Liver (tissue), 3 donors: ENCODE data around the gene DNAJC22.

Experiments used
- GABPA ChIP-seq, 2 donors: IDR thresholded peaks in 1 of 2; conservative IDR thresholded peaks in 1 of 2; 2 replicates each; pipeline ENCODE4 v1.6.1; 2016; ENCODE audit warnings: antibody characterized with exemption in 2 of 2, mild to moderate bottlenecking in 1 of 2, moderate library complexity in 1 of 2
- JUND ChIP-seq, 2 donors: IDR thresholded peaks; 2 replicates each; pipeline ENCODE4 v1.6.1; 2016; ENCODE audit warnings: antibody characterized with exemption in 2 of 2
- RAD21 ChIP-seq, 2 donors: IDR thresholded peaks; 2 replicates each; pipeline ENCODE4 v1.6.1; 2016; ENCODE audit warnings: antibody characterized with exemption in 2 of 2, mild to moderate bottlenecking in 2 of 2
- TAF1 ChIP-seq: conservative IDR thresholded peaks from 2 replicates; pipeline ENCODE4 v1.6.1; 2016; ENCODE audit warnings: antibody characterized with exemption, mild to moderate bottlenecking
- TF ChIP-seq, protein P1 (sequence below): fragments of 150-350 bp; IDR thresholded peaks from 2 replicates; pipeline ENCODE4 v1.5.1; 2017; ENCODE audit warnings: improper control_type of control experiment, low read depth, low read length; ENCODE audit not compliant: missing input control
- TF ChIP-seq, protein P2 (sequence below): IDR thresholded peaks from 2 replicates; pipeline ENCODE4 v1.6.1; 2016; ENCODE audit warnings: antibody characterized with exemption
- TF ChIP-seq, protein P3 (sequence below): IDR thresholded peaks from 2 replicates; pipeline ENCODE4 v1.6.1; 2016; ENCODE audit warnings: antibody characterized with exemption
- TF ChIP-seq, protein P4 (sequence below): IDR thresholded peaks from 2 replicates; pipeline ENCODE4 v1.6.1; 2016; ENCODE audit warnings: antibody characterized with exemption, mild to moderate bottlenecking
- donor health status: healthy.
- donor health status: healthy.

DNA sequence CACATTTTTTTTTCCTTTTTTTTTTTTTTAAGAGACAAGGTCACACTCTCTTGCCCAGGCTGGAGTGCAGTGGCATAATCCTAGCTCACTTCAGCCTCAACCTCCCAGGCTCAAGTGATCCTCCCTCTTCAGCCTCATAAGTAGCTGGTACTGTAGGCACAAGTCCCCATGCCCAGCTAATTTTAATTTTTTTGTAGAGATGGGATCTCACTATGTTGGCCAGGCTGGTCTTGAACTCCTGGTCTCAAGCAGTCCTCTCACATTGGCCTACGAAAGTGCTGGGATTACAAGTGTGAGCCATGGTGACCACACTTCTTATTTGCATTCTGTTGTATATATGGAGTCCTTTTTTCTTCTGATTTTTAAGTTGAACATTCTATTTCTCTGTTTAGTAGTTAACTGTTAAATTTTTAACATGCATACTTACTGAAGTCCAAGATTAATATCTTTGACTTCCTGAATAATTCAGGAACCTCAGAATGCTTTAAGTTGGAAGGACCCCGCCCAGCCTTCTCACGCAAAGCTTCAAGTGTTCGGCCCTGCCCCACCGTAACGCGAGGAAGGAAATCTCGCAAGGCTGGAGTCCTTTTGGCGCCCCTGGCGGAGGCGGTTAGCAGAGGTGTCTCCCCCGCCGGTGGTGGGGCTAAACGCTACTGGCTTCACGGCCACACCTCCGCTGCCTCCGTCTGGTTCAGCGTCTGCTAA, 42.1 kb downstream of the DNAJC22 start:
- TF ChIP-seq, protein P1, sequence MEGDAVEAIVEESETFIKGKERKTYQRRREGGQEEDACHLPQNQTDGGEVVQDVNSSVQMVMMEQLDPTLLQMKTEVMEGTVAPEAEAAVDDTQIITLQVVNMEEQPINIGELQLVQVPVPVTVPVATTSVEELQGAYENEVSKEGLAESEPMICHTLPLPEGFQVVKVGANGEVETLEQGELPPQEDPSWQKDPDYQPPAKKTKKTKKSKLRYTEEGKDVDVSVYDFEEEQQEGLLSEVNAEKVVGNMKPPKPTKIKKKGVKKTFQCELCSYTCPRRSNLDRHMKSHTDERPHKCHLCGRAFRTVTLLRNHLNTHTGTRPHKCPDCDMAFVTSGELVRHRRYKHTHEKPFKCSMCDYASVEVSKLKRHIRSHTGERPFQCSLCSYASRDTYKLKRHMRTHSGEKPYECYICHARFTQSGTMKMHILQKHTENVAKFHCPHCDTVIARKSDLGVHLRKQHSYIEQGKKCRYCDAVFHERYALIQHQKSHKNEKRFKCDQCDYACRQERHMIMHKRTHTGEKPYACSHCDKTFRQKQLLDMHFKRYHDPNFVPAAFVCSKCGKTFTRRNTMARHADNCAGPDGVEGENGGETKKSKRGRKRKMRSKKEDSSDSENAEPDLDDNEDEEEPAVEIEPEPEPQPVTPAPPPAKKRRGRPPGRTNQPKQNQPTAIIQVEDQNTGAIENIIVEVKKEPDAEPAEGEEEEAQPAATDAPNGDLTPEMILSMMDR: peak; percentile 5
- TF ChIP-seq GABPA (IDR thresholded peaks at IDR 0.05 in 1 of 2, conservative IDR thresholded peaks at IDR 0.05 in 1 of 2) (no peak), JUND (IDR thresholded peaks at IDR 0.05) (no peak), TAF1 (no peak), RAD21 (IDR thresholded peaks at IDR 0.05) (no peak)
- TF ChIP-seq, protein P2, sequence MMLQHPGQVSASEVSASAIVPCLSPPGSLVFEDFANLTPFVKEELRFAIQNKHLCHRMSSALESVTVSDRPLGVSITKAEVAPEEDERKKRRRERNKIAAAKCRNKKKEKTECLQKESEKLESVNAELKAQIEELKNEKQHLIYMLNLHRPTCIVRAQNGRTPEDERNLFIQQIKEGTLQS: no peak
- TF ChIP-seq, protein P3, sequence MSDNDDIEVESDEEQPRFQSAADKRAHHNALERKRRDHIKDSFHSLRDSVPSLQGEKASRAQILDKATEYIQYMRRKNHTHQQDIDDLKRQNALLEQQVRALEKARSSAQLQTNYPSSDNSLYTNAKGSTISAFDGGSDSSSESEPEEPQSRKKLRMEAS: no peak
- TF ChIP-seq, protein P4, sequence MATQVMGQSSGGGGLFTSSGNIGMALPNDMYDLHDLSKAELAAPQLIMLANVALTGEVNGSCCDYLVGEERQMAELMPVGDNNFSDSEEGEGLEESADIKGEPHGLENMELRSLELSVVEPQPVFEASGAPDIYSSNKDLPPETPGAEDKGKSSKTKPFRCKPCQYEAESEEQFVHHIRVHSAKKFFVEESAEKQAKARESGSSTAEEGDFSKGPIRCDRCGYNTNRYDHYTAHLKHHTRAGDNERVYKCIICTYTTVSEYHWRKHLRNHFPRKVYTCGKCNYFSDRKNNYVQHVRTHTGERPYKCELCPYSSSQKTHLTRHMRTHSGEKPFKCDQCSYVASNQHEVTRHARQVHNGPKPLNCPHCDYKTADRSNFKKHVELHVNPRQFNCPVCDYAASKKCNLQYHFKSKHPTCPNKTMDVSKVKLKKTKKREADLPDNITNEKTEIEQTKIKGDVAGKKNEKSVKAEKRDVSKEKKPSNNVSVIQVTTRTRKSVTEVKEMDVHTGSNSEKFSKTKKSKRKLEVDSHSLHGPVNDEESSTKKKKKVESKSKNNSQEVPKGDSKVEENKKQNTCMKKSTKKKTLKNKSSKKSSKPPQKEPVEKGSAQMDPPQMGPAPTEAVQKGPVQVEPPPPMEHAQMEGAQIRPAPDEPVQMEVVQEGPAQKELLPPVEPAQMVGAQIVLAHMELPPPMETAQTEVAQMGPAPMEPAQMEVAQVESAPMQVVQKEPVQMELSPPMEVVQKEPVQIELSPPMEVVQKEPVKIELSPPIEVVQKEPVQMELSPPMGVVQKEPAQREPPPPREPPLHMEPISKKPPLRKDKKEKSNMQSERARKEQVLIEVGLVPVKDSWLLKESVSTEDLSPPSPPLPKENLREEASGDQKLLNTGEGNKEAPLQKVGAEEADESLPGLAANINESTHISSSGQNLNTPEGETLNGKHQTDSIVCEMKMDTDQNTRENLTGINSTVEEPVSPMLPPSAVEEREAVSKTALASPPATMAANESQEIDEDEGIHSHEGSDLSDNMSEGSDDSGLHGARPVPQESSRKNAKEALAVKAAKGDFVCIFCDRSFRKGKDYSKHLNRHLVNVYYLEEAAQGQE: no peak
